ENCODE measurements around the gene ITCH. TPM values are rescaled to one million over a fixed set of nuclear protein-coding genes. Genes with fewer than 3 reads are reported as not detected.
"Not testable (repeated sequence)": the region's sequence is repeated elsewhere in the genome, so short reads cannot be mapped to it uniquely, and the experiment has no call there.

ITCH gene
- total RNA-seq, 4 donors from 2014 or later: 35.2 to 82.8 (median 65.3) TPM

DNA sequence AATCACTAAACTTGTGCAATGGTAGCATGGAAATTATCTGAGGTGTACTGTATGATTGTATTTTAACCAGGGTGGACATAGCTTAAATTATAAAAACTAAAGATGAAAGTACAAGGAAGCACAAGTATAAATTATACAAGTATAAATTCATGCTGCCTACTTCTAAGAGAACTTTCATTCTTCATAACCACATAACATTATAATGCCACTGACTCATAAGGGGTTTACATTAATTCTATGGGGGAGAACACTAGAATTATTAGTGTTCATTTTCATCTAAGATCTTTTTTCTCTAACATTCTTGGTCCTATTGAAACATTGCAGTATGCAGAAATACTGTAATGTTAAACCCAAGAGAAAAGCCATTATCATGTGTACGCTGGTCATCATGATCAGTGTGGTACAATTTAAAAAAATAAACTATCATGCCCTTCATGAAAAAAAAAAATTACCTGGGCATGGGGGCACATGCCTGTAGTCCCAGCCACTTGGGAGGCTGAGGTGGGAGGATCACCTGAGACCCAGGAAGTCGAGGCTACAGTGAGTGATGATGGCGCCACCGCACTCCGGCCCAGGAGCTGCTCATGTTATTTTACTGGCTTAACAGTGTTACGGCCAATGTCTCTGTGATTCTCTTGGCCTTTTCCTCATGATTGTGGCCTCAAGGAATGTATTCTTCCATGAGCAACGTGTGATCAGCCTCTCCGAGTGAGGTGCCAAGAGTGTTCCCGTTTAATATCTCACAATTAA lies 34.0 kb upstream of the ITCH start:
- Histone ChIP-seq H3K9me3 (no peaks in the 10 kb centered on the region), H3K27ac (no peak overlapping the region), H3K27me3 (no peaks in the 10 kb centered on the region), H3K4me3 (no peak overlapping the region), H3K36me3 (no peaks in the 10 kb centered on the region), H3K4me1 (peaks cover 0 to 5% (median 3%) of the 10 kb centered on the region in 4 donors)
- intact Hi-C loops (cut with DNase I; ENCODE audit: low total_unique reads) (no loop called here), in situ Hi-C loops (cut with MboI; ENCODE audit: low pct_ligation_motif_present in 1 of 4, low pct_unique_long_range_greater_than_20kb in 1 of 4, low sequenced_read_pairs in 3 of 4) (no loop called here)
- no peak for DNase-seq
- 84 to 88% methylated on average over 4 to 9 of the region's 9 CpGs for WGBS, 2 donors (ENCODE audit: low coverage in 1 of 2)
- TF ChIP-seq POLR2A (IDR thresholded peaks at IDR 0.05) (no peak), POLR2AphosphoS5 (IDR thresholded peaks at IDR 0.05) (no peak), EP300 (IDR thresholded peaks at IDR 0.05; ENCODE audit: low read depth) (no peak)

DNA sequence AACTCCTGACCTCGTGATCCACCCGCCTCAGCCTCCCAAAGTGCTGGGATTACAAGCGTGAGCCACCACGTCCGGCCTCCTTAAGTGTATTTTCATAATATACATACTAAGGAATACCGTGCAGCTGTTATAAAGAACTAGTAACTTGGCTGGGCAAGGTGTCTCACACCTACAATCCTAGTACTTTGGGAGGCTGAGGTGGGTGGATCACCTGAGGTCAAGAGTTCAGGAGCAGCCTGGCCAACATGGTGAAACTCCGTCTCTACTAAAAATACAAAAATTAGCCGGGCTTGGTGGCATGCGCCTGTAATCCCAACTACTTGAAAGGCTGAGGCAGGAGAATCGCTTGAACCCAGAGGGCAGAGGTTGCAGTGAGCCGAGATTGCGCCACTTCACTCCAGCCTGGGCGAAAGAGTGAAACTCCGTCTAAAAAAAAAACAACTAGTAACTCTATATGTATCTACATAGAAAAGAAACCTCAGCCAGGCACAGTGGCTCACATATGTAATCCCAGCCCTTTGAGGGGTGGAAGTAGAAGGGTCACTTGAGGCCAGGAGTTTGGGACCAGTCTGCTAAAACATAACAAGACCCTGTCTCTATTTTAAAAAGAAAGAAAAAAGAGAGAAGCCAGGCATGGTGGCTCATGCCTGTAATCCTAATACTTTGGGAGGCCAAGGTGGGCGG lies 32.1 kb upstream of the ITCH start:
- H3K27ac ChIP-seq; H3K9me3 ChIP-seq; intact Hi-C loops (cut with DNase I; ENCODE audit: low total_unique reads); DNase-seq; H3K27me3 ChIP-seq; H3K4me3 ChIP-seq; in situ Hi-C loops (cut with MboI; ENCODE audit: low pct_ligation_motif_present in 1 of 4, low pct_unique_long_range_greater_than_20kb in 1 of 4, low sequenced_read_pairs in 3 of 4); H3K36me3 ChIP-seq: not testable (repeated sequence)
- 86 to 100% methylated on average over 4 to 15 of the region's 15 CpGs for WGBS, 2 donors (ENCODE audit: low coverage in 1 of 2)
- peaks cover 0 to 12% (median 4%) of the 10 kb centered on the region in 4 donors for H3K4me1 ChIP-seq

- Histone ChIP-seq H3K4me3 (no peak overlapping the region), H3K9me3 (no peaks in the 10 kb centered on the region), H3K4me1 (peaks cover 0 to 12% (median 4%) of the 10 kb centered on the region in 4 donors), H3K36me3 (no peaks in the 10 kb centered on the region), H3K27ac (no peak overlapping the region), H3K27me3 (no peaks in the 10 kb centered on the region)
- intact Hi-C loops (cut with DNase I; ENCODE audit: low total_unique reads) (no loop called here), in situ Hi-C loops (cut with MboI; ENCODE audit: low pct_ligation_motif_present in 1 of 4, low pct_unique_long_range_greater_than_20kb in 1 of 4, low sequenced_read_pairs in 3 of 4) (no loop called here)
- DNase-seq: no peak
- 79 to 84% methylated on average over 3 to 7 of the region's 7 CpGs for WGBS, 2 donors (ENCODE audit: low coverage in 1 of 2)
- TF ChIP-seq POLR2A (IDR thresholded peaks at IDR 0.05): no peak
- no peak for TF ChIP-seq CTCF (IDR thresholded peaks at IDR 0.05)
- no peak for TF ChIP-seq POLR2AphosphoS5 (IDR thresholded peaks at IDR 0.05)
- no peak for TF ChIP-seq EP300 (IDR thresholded peaks at IDR 0.05; ENCODE audit: low read depth)
These were observed 31.2 kb upstream of the ITCH start for GRCh38 chr20:34331838-34332237.

- no peak overlapping the region for H3K27ac ChIP-seq
- DNase-seq: no peak
- in situ Hi-C loops (cut with MboI; ENCODE audit: low pct_ligation_motif_present in 1 of 4, low pct_unique_long_range_greater_than_20kb in 1 of 4, low sequenced_read_pairs in 3 of 4): no loop called here
- TF ChIP-seq CTCF (IDR thresholded peaks at IDR 0.05) (no peak), POLR2A (IDR thresholded peaks at IDR 0.05) (no peak), EP300 (IDR thresholded peaks at IDR 0.05; ENCODE audit: low read depth) (no peak), POLR2AphosphoS5 (IDR thresholded peaks at IDR 0.05) (no peak)
- H3K4me3 ChIP-seq: no peak overlapping the region
- WGBS, 2 donors (ENCODE audit: low coverage in 1 of 2): 84 to 91% methylated on average over 12 to 16 of the region's 19 CpGs
- H3K9me3 ChIP-seq: no peaks in the 10 kb centered on the region
- H3K4me1 ChIP-seq: peaks cover 0 to 12% (median 4%) of the 10 kb centered on the region in 4 donors
- H3K27me3 ChIP-seq: no peaks in the 10 kb centered on the region
- no peaks in the 10 kb centered on the region for H3K36me3 ChIP-seq
- intact Hi-C loops (cut with DNase I; ENCODE audit: low total_unique reads): no loop called here
These were observed 30.7 kb upstream of the ITCH start for GRCh38 chr20:34332262-34332920.

- in situ Hi-C loops (cut with MboI; ENCODE audit: low pct_ligation_motif_present in 1 of 4, low pct_unique_long_range_greater_than_20kb in 1 of 4, low sequenced_read_pairs in 3 of 4): no loop called here
- H3K4me3 ChIP-seq: no peak overlapping the region
- no peaks in the 10 kb centered on the region for H3K9me3 ChIP-seq
- no peaks in the 10 kb centered on the region for H3K27me3 ChIP-seq
- peaks cover 0 to 12% (median 4%) of the 10 kb centered on the region in 4 donors for H3K4me1 ChIP-seq
- no peaks in the 10 kb centered on the region for H3K36me3 ChIP-seq
- intact Hi-C loops (cut with DNase I; ENCODE audit: low total_unique reads): no loop called here
- DNase-seq: peak; percentile 21
- no peak overlapping the region for H3K27ac ChIP-seq
- no peak for TF ChIP-seq CTCF (IDR thresholded peaks at IDR 0.05)
- TF ChIP-seq POLR2AphosphoS5 (IDR thresholded peaks at IDR 0.05): no peak
- no peak for TF ChIP-seq POLR2A (IDR thresholded peaks at IDR 0.05)
- no peak for TF ChIP-seq EP300 (IDR thresholded peaks at IDR 0.05; ENCODE audit: low read depth)
- 66 to 100% methylated on average over 1 to 4 of the region's 4 CpGs for WGBS, 2 donors (ENCODE audit: low coverage in 1 of 2)
These were observed 29.3 kb upstream of the ITCH start for GRCh38 chr20:34333786-34334185.

Data from transverse colon (tissue), 4 donors.